GM12878 (cell line): ENCODE results near the gene SEMA6C. TPM values are rescaled to one million over a fixed set of nuclear protein-coding genes. Genes with fewer than 3 reads are reported as not detected.

ENCODE experiments used
- ATAC-seq: fragments of 200-7000 bp; cut with Tn5 transposase; 3 replicates; pipeline ENCODE4 v1.9.1; 2020; ENCODE audit warnings: mild to moderate bottlenecking, moderate library complexity
- BruUV-seq: library from RNA; stranded (reverse); fragments of 400-500 nt; replicated peaks from 2 replicates; lab custom pipeline; 2021; lab: Mats Ljungman, UMichigan
- CTCF ChIA-PET: fragments of 300-600 bp; sonication (Branson Sonifier 250); formaldehyde crosslinking; extraction: SDS; loops from one replicate; lab custom pipeline; 2021; ENCODE audit warnings: inconsistent platforms; lab: Yijun Ruan, JAX
- POLR2A ChIA-PET: fragments of 350-600 bp; formaldehyde crosslinking; extraction: SDS; loops from one replicate; lab custom pipeline; 2021; ENCODE audit warnings: inconsistent platforms; lab: Charles Lee
- RAD21 ChIA-PET: fragments of 300-600 bp; sonication (Branson Sonifier 250); formaldehyde crosslinking; loops from one replicate; lab custom pipeline; 2023; ENCODE audit warnings: antibody characterized with exemption; ENCODE audit not compliant: unreplicated experiment; lab: Charles Lee
- SMC1A ChIA-PET: fragments of 300-600 bp; sonication (Branson Sonifier 250); formaldehyde crosslinking; loops from one replicate; lab custom pipeline; 2023; ENCODE audit not compliant: unreplicated experiment, uncharacterized antibody; lab: Charles Lee
- DNase-seq: peaks from one replicate; pipeline ENCODE4 v3.0.0-alpha.2; 2011; ENCODE audit warnings: low read depth, low spot score
- FAIRE-seq: peaks from 3 replicates; lab custom pipeline; 2011; peaks lifted over from hg19 to GRCh38; lab: Jason Lieb, UNC
- H2AFZ ChIP-seq: 2 replicates; pipeline ENCODE4 v1.6.0; 2011; ENCODE audit warnings: low read depth, low read length, control low read depth; ENCODE audit not compliant: control insufficient read depth
- H3K27ac ChIP-seq: 2 replicates; pipeline ENCODE4 v1.5.1; 2011; ENCODE audit warnings: control low read depth; ENCODE audit not compliant: control insufficient read depth, insufficient read depth
- H3K27me3 ChIP-seq, 2 experiments: replicated peaks in 1 of 2; 2 replicates each; pipeline versions ENCODE4 v1.6.0 to v1.6.1; 2011; ENCODE audit warnings: low read length in 1 of 2; ENCODE audit not compliant: control insufficient read depth in 2 of 2, insufficient read depth in 2 of 2
- H3K36me3 ChIP-seq, 2 experiments: 2 replicates each; pipeline ENCODE4 v1.5.1; 2011; ENCODE audit warnings: low read length in 1 of 2; ENCODE audit not compliant: control insufficient read depth in 2 of 2, insufficient read depth in 2 of 2
- H3K4me1 ChIP-seq: 2 replicates; pipeline ENCODE4 v1.6.1; 2011; ENCODE audit warnings: mild to moderate bottlenecking, low read length, moderate library complexity, mixed read lengths; ENCODE audit not compliant: control insufficient read depth, insufficient read depth
- H3K4me2 ChIP-seq: 2 replicates; pipeline ENCODE4 v1.6.0; 2011; ENCODE audit warnings: control low read depth; ENCODE audit not compliant: control insufficient read depth, insufficient read depth
- H3K4me3 ChIP-seq: fragments of 200-600 bp; sonication (generic); 2 replicates; pipeline ENCODE4 v1.5.1; 2016
- H3K79me2 ChIP-seq: 2 replicates; pipeline ENCODE4 v1.6.0; 2011; ENCODE audit warnings: low read length; ENCODE audit not compliant: control insufficient read depth, insufficient read depth
- H3K9ac ChIP-seq: 2 replicates; pipeline ENCODE4 v1.8.0; 2011; ENCODE audit warnings: low read length, control low read depth, mixed read lengths; ENCODE audit not compliant: control insufficient read depth, insufficient read depth
- H3K9me3 ChIP-seq: replicated peaks from 3 replicates; pipeline ENCODE4 v1.5.1; 2011; ENCODE audit warnings: mild to moderate bottlenecking, low read length; ENCODE audit not compliant: control insufficient read depth, insufficient read depth
- H4K20me1 ChIP-seq: 2 replicates; pipeline ENCODE4 v1.6.0; 2011; ENCODE audit not compliant: control insufficient read depth, insufficient read depth
- DPF2 ChIP-seq: fragments of 450-650 bp; IDR thresholded peaks from 2 replicates; pipeline ENCODE4 v1.6.1; 2017; ENCODE audit warnings: mild to moderate bottlenecking
- ESRRA ChIP-seq: IDR thresholded peaks from 2 replicates; pipeline ENCODE4 v1.6.1; 2012; ENCODE audit warnings: mild to moderate bottlenecking, low read length, improper control_type of control experiment
- HDAC6 ChIP-seq: fragments of 200-600 bp; sonication (generic); IDR thresholded peaks from one replicate; pipeline ENCODE4 v1.8.0; 2017; ENCODE audit warnings: antibody characterized with exemption; ENCODE audit not compliant: unreplicated experiment
- KLF5 ChIP-seq: fragments of 450-650 bp; IDR thresholded peaks from 2 replicates; pipeline ENCODE4 v1.6.1; 2014; ENCODE audit warnings: mild to moderate bottlenecking; ENCODE audit not compliant: partially characterized antibody
- LARP7 ChIP-seq: fragments of 450-650 bp; IDR thresholded peaks from 2 replicates; pipeline ENCODE4 v1.6.1; 2017; ENCODE audit warnings: mild to moderate bottlenecking
- MYB ChIP-seq: fragments of 150-350 bp; IDR thresholded peaks from 2 replicates; pipeline ENCODE4 v1.6.1; 2014; ENCODE audit warnings: mild to moderate bottlenecking, low read depth, low read length, borderline replicate concordance
- POLR2AphosphoS5 ChIP-seq: IDR thresholded peaks from 2 replicates; pipeline ENCODE4 v1.6.1; 2011; ENCODE audit warnings: mild to moderate bottlenecking, low read length, inconsistent platforms
- RUNX3 ChIP-seq: IDR thresholded peaks from 2 replicates; pipeline ENCODE4 v1.6.1; 2012; ENCODE audit warnings: low read length, inconsistent platforms
- SP1 ChIP-seq: IDR thresholded peaks from one replicate; pipeline ENCODE4 v1.6.1; 2011; ENCODE audit warnings: low read depth, low read length
- STAT1 ChIP-seq: fragments of 450-650 bp; conservative IDR thresholded peaks from 2 replicates; pipeline ENCODE4 v1.6.1; 2014; ENCODE audit warnings: antibody characterized with exemption, mild to moderate bottlenecking
- TCF7 ChIP-seq: IDR thresholded peaks from 2 replicates; pipeline ENCODE4 v1.6.1; 2014; ENCODE audit warnings: antibody characterized with exemption, borderline replicate concordance
- WGBS: methylation state at CpG from one replicate; pipeline ENCODE4 v1.1.6; 2016; ENCODE audit warnings: low lambda C conversion rate; ENCODE audit not compliant: insufficient replicate concordance, insufficient coverage; ENCODE audit errors: missing lambda C conversion rate; 5-methylcytosine and 5-hydroxymethylcytosine counted together
- in situ Hi-C: fragments of 300-500 bp; cut with MboI; formaldehyde crosslinking; loops from 9 replicates; pipeline ENCODE4 v1.14.3; 2018; ENCODE audit warnings: mixed read lengths
- intact Hi-C: fragments of 100-400 bp; cut with micrococcal nuclease; formaldehyde crosslinking; loops from one replicate; pipeline ENCODE4 v1.14.2; 2022; ENCODE audit not compliant: unreplicated experiment
- polyA plus RNA-seq, 11 experiments: library from polyadenylated mRNA; depleted of rRNA in 4 of 11; unstranded in 6 of 11; stranded (reverse) in 5 of 11; fragments of >200 nt; fragmentation: Nextera tagmentation in 4 of 11; fragmentation: Illumina TruSeq in 1 of 11; extraction: Ambion mirVana in 4 of 11; extraction: Trizol in 1 of 11; gene quantifications; 1 replicate in 1 of 11; 2 replicates in 10 of 11; pipeline versions ENCODE4 v1.2.1 to v1.2.3, GENCODE V29; 2011 to 2016; ENCODE audit warnings: inconsistent platforms in 2 of 11, missing spikeins in 2 of 11, low read depth in 1 of 11
- total RNA-seq, 4 experiments: library from RNA; depleted of rRNA in 3 of 4; stranded (reverse); fragments of >200 nt in 3 of 4; fragmentation: Illumina TruSeq in 1 of 4; extraction: Trizol in 1 of 4; gene quantifications; 2 replicates each; pipeline versions ENCODE4 v1.2.1 to v1.2.3, GENCODE V29; 2013 to 2021
- TF ChIP-seq, protein P1 (sequence below): IDR thresholded peaks from 2 replicates; pipeline ENCODE4 v1.6.1; 2012; ENCODE audit warnings: improper control_type of control experiment, low read depth, low read length; ENCODE audit not compliant: insufficient replicate concordance
- TF ChIP-seq, protein P2 (sequence below): IDR thresholded peaks from 2 replicates; pipeline ENCODE4 v1.6.1; 2012; ENCODE audit warnings: low read depth, low read length, improper control_type of control experiment
- TF ChIP-seq, protein P3 (sequence below): fragments of 450-650 bp; formaldehyde crosslinking; IDR thresholded peaks from 2 replicates; pipeline ENCODE4 v1.4.0; 2020; ENCODE audit warnings: mild to moderate bottlenecking, moderate library complexity

The SEMA6C gene
- total and polyA plus RNA-seq, 10 of the 15 experiments (the other 5 are each of a cell fraction or from before 2014, with no cell fraction given): 0.13 to 2.2 (median 0.29) TPM; not detected in 1

DNA sequence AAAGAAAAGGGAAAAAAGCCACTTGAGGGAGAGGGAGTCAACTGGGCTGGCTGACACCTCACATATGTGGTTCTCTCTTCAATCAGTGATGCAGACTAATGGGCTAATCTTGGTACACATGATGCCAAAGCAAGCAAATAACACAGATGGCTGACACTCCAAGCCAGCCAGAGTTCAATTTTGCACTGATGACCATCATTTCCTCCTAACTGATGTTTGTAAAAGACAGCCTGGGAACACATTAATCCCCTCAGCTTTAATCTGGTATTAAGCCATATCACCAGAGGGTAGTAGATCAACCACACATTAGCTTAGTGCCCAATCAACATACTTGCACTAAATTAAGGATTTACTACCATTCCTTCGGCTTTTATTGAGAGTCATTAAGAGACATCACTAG is 40.8 kb upstream of the SEMA6C start (continued):
- TF ChIP-seq, protein P1, sequence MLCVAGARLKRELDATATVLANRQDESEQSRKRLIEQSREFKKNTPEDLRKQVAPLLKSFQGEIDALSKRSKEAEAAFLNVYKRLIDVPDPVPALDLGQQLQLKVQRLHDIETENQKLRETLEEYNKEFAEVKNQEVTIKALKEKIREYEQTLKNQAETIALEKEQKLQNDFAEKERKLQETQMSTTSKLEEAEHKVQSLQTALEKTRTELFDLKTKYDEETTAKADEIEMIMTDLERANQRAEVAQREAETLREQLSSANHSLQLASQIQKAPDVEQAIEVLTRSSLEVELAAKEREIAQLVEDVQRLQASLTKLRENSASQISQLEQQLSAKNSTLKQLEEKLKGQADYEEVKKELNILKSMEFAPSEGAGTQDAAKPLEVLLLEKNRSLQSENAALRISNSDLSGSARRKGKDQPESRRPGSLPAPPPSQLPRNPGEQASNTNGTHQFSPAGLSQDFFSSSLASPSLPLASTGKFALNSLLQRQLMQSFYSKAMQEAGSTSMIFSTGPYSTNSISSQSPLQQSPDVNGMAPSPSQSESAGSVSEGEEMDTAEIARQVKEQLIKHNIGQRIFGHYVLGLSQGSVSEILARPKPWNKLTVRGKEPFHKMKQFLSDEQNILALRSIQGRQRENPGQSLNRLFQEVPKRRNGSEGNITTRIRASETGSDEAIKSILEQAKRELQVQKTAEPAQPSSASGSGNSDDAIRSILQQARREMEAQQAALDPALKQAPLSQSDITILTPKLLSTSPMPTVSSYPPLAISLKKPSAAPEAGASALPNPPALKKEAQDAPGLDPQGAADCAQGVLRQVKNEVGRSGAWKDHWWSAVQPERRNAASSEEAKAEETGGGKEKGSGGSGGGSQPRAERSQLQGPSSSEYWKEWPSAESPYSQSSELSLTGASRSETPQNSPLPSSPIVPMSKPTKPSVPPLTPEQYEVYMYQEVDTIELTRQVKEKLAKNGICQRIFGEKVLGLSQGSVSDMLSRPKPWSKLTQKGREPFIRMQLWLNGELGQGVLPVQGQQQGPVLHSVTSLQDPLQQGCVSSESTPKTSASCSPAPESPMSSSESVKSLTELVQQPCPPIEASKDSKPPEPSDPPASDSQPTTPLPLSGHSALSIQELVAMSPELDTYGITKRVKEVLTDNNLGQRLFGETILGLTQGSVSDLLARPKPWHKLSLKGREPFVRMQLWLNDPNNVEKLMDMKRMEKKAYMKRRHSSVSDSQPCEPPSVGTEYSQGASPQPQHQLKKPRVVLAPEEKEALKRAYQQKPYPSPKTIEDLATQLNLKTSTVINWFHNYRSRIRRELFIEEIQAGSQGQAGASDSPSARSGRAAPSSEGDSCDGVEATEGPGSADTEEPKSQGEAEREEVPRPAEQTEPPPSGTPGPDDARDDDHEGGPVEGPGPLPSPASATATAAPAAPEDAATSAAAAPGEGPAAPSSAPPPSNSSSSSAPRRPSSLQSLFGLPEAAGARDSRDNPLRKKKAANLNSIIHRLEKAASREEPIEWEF: no peak
- TF ChIP-seq STAT1: no peak
- TF ChIP-seq LARP7: no peak
- TF ChIP-seq SP1: no peak

DNA sequence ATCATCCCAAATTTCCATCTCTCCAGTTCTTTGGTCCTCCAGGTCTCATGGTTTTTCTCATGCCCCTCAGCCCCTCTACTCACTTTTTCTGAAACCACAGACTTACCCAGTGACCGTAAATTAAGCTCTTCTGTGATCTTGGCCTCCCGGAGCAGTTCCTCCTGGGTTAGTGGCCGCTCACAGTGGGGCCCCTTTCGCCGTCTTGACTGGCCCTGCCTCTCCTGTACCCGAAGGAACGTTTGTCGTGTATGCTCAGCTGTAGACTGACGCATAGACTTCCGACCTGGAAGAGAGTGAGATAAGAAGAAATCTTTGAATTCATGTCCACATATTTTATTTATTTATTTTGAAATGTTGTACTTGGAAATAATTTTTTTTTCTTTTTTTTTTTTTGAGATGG is 37.8 kb upstream of the SEMA6C start:
- Histone ChIP-seq H4K20me1 (no peaks in the 10 kb centered on the region), H3K79me2 (peaks cover 16% of the 10 kb centered on the region), H3K9ac (no peak overlapping the region), H3K4me1 (peaks cover 4% of the 10 kb centered on the region; the same call in 1 of the 2 replicates), H3K27me3 (no peaks in the 10 kb centered on the region), H3K9me3 (no peaks in the 10 kb centered on the region), H3K36me3 (peaks cover 5 to 21% of the 10 kb centered on the region in 2 experiments; a peak in 3 of 4 replicates), H3K4me3 (no peak overlapping the region), H3K4me2 (no peak overlapping the region), H3K27ac (no peak overlapping the region), H2AFZ (no peak overlapping the region)
- intact Hi-C loops: no loop called here
- FAIRE-seq (no peak), DNase-seq (no peak), ATAC-seq (no peak)
- ChIA-PET POLR2A (interaction anchor here (0.7 kb wide), 2 partner anchors 149 to 255 kb away, joined by 3 to 4 read pairs; no protein-coding TSS in a partner anchor), RAD21 (no interaction called here), CTCF (interaction anchor here (0.9 kb wide), 1 partner anchor 85 kb away, joined by 5 read pairs; no protein-coding TSS in a partner anchor), SMC1A (no interaction called here)
- TF ChIP-seq KLF5: no peak
- TF ChIP-seq HDAC6: no peak
- no peak for TF ChIP-seq POLR2AphosphoS5
- no peak for TF ChIP-seq DPF2
- no peak for TF ChIP-seq MYB
- TF ChIP-seq ESRRA: no peak
- TF ChIP-seq, protein P2, sequence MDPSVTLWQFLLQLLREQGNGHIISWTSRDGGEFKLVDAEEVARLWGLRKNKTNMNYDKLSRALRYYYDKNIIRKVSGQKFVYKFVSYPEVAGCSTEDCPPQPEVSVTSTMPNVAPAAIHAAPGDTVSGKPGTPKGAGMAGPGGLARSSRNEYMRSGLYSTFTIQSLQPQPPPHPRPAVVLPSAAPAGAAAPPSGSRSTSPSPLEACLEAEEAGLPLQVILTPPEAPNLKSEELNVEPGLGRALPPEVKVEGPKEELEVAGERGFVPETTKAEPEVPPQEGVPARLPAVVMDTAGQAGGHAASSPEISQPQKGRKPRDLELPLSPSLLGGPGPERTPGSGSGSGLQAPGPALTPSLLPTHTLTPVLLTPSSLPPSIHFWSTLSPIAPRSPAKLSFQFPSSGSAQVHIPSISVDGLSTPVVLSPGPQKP: no peak
- no peak for TF ChIP-seq RUNX3
- TF ChIP-seq TCF7: no peak
- TF ChIP-seq, protein P3, sequence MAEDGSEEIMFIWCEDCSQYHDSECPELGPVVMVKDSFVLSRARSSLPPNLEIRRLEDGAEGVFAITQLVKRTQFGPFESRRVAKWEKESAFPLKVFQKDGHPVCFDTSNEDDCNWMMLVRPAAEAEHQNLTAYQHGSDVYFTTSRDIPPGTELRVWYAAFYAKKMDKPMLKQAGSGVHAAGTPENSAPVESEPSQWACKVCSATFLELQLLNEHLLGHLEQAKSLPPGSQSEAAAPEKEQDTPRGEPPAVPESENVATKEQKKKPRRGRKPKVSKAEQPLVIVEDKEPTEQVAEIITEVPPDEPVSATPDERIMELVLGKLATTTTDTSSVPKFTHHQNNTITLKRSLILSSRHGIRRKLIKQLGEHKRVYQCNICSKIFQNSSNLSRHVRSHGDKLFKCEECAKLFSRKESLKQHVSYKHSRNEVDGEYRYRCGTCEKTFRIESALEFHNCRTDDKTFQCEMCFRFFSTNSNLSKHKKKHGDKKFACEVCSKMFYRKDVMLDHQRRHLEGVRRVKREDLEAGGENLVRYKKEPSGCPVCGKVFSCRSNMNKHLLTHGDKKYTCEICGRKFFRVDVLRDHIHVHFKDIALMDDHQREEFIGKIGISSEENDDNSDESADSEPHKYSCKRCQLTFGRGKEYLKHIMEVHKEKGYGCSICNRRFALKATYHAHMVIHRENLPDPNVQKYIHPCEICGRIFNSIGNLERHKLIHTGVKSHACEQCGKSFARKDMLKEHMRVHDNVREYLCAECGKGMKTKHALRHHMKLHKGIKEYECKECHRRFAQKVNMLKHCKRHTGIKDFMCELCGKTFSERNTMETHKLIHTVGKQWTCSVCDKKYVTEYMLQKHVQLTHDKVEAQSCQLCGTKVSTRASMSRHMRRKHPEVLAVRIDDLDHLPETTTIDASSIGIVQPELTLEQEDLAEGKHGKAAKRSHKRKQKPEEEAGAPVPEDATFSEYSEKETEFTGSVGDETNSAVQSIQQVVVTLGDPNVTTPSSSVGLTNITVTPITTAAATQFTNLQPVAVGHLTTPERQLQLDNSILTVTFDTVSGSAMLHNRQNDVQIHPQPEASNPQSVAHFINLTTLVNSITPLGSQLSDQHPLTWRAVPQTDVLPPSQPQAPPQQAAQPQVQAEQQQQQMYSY (CRISPR knock-in tag): no peak
- WGBS: 99% methylated on average over 10 of the region's 10 CpGs
- no TSS peak for BruUV-seq
- in situ Hi-C loops: no loop called here
